Natural killer cell (primary cell): ENCODE measurements around the gene VAMP2. TPM values are rescaled to one million over a fixed set of nuclear protein-coding genes. Genes with fewer than 3 reads are reported as not detected.

Experiments used
- ATAC-seq, 3 donors: fragments of 150-1000 bp in 2 of 3; fragments of 200-7000 bp in 1 of 3; cut with Tn5 transposase; 1 replicate in 1 of 3; 2 replicates in 2 of 3; pipeline ENCODE4 v1.10.0; 2021; ENCODE audit warnings: mild to moderate bottlenecking in 2 of 3, moderate library complexity in 2 of 3
- DNase-seq, 2 donors: peaks; one replicate each; pipeline versions ENCODE4 v3.0.0 to v3.0.0-alpha.2; 2013 to 2021; ENCODE audit warnings: mixed read lengths in 1 of 2
- H3K27ac ChIP-seq: one replicate; pipeline ENCODE4 v1.5.1; 2013; ENCODE audit warnings: mild to moderate bottlenecking, low read length
- H3K27me3 ChIP-seq: one replicate; pipeline ENCODE4 v1.6.1; 2013; ENCODE audit warnings: low read length; ENCODE audit not compliant: control insufficient read depth, insufficient read depth
- H3K36me3 ChIP-seq: one replicate; pipeline ENCODE4 v1.6.1; 2013; ENCODE audit warnings: low read length; ENCODE audit not compliant: control insufficient read depth, insufficient read depth
- H3K4me1 ChIP-seq: one replicate; pipeline ENCODE4 v1.6.1; 2013; ENCODE audit warnings: low read length; ENCODE audit not compliant: control insufficient read depth, insufficient read depth
- H3K4me3 ChIP-seq: one replicate; pipeline ENCODE4 v1.5.1; 2013; ENCODE audit warnings: low read length
- H3K9me3 ChIP-seq: one replicate; pipeline ENCODE4 v1.6.1; 2013; ENCODE audit warnings: low read length; ENCODE audit not compliant: control insufficient read depth, insufficient read depth
- H3K27ac Mint-ChIP-seq, 2 donors: one replicate each; pipeline ENCODE4 v1.8.0; 2022; ENCODE audit warnings: mild to moderate bottlenecking in 2 of 2, mixed read lengths in 2 of 2, moderate library complexity in 1 of 2
- H3K27me3 Mint-ChIP-seq, 2 donors: one replicate each; pipeline ENCODE4 v1.8.0; 2022; ENCODE audit warnings: low read depth in 2 of 2, mixed read lengths in 2 of 2
- H3K36me3 Mint-ChIP-seq: one replicate; pipeline ENCODE4 v1.8.0; 2022; ENCODE audit warnings: mixed read lengths
- H3K4me1 Mint-ChIP-seq, 2 donors: one replicate each; pipeline ENCODE4 v1.8.0; 2022; ENCODE audit warnings: mixed read lengths in 2 of 2
- H3K4me3 Mint-ChIP-seq: one replicate; pipeline ENCODE4 v1.8.0; 2022; ENCODE audit warnings: mild to moderate bottlenecking, moderate library complexity, mixed read lengths
- H3K9me3 Mint-ChIP-seq, 2 donors: one replicate each; pipeline ENCODE4 v1.8.0; 2022; ENCODE audit warnings: mixed read lengths in 2 of 2
- WGBS: methylation state at CpG from one replicate; pipeline ENCODE4 v1.1.7; 2013; ENCODE audit warnings: missing lambda C conversion rate; ENCODE audit not compliant: insufficient coverage; 5-methylcytosine and 5-hydroxymethylcytosine counted together
- intact Hi-C: fragments of 100-400 bp; cut with micrococcal nuclease; formaldehyde crosslinking; loops from one replicate; pipeline ENCODE4 v1.14.2; 2022
- total RNA-seq, 4 donors: library from RNA; stranded (reverse); fragments of 120-200 nt in 1 of 4; gene quantifications; one replicate each; pipeline versions ENCODE4 v1.2.3 to v1.2.4, GENCODE V29; 2013 to 2022
- TF ChIP-seq, protein P1 (sequence below): fragments of 200-600 bp; IDR thresholded peaks from one replicate; pipeline ENCODE4 v1.8.0; 2022; ENCODE audit warnings: antibody characterized with exemption

VAMP2 gene
- total RNA-seq, 3 donors from 2014 or later (not counting 1 experiment from before 2014, with no cell fraction given), result 191 to 315 (median 234) TPM

DNA sequence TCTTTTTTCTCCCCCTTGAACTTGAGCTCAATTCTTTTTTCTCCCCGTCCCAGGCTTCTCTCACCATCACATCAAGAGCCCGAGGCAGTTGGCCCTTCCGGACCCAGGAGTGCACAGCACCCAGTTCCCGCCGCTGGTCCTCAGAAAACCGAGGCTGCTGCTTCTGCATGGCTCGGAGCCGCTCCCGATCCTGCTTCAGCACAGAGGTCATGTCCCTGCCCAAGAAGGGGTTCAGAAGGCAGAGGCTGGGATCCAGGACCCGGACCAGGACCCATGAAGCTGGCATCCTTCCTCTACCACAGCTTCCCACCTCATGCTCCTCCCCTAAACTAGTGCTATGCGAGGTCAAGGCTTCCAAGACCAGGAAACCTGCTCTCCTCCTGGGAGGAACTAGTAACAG is 21.0 kb downstream of the VAMP2 start:
- Mint-ChIP-seq H3K27ac (no peak overlapping the region), H3K27me3 (no peaks in the 10 kb centered on the region), H3K4me3 (peak overlapping the region; percentile 74), H3K4me1 (peaks cover 0 to 16% of the 10 kb centered on the region in 2 donors), H3K9me3 (no peaks in the 10 kb centered on the region), H3K36me3 (no peaks in the 10 kb centered on the region)
- Histone ChIP-seq H3K9me3 (no peaks in the 10 kb centered on the region), H3K27me3 (no peaks in the 10 kb centered on the region), H3K4me3 (no peak overlapping the region), H3K36me3 (peaks cover 48% of the 10 kb centered on the region), H3K27ac (no peak overlapping the region), H3K4me1 (peaks cover 28% of the 10 kb centered on the region)
- TF ChIP-seq, protein P1, sequence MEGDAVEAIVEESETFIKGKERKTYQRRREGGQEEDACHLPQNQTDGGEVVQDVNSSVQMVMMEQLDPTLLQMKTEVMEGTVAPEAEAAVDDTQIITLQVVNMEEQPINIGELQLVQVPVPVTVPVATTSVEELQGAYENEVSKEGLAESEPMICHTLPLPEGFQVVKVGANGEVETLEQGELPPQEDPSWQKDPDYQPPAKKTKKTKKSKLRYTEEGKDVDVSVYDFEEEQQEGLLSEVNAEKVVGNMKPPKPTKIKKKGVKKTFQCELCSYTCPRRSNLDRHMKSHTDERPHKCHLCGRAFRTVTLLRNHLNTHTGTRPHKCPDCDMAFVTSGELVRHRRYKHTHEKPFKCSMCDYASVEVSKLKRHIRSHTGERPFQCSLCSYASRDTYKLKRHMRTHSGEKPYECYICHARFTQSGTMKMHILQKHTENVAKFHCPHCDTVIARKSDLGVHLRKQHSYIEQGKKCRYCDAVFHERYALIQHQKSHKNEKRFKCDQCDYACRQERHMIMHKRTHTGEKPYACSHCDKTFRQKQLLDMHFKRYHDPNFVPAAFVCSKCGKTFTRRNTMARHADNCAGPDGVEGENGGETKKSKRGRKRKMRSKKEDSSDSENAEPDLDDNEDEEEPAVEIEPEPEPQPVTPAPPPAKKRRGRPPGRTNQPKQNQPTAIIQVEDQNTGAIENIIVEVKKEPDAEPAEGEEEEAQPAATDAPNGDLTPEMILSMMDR, result no peak
- intact Hi-C loops, result no loop called here
- peak in 1 of 2 donors; percentile 24 for DNase-seq
- WGBS, result 94% methylated on average over 11 of the region's 11 CpGs
- no peak for ATAC-seq

DNA sequence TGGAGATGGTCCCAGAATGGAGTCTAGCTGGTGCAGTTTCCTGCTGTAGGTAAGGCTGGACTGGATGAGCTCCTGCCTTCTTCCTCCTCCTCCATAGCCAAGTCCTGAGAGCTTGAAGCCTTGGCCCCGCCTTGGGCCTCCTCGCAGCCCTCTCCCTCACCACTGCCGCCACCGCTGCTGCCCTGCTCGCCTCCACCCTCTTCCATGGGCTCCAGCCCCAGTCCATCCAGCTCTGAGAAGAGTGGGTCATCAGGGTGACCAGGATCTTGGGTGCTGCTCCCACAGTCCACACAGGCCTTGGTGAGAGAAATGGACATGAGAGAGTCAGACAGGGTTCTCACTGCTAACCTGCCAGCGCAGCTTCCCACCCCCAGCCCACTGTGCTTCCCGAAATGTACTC is 21.7 kb downstream of the VAMP2 start:
- H3K4me1 Mint-ChIP-seq, result peaks cover 0 to 9% of the 10 kb centered on the region in 2 donors
- TF ChIP-seq, protein P1, result no peak
- no peaks in the 10 kb centered on the region for H3K27me3 ChIP-seq
- intact Hi-C loops, result no loop called here
- H3K27ac Mint-ChIP-seq, result no peak overlapping the region
- no peaks in the 10 kb centered on the region for H3K27me3 Mint-ChIP-seq
- no peaks in the 10 kb centered on the region for H3K9me3 Mint-ChIP-seq
- H3K4me3 ChIP-seq, result no peak overlapping the region
- no peak overlapping the region for H3K27ac ChIP-seq
- H3K36me3 ChIP-seq, result peaks cover 41% of the 10 kb centered on the region
- no peak for ATAC-seq
- WGBS, result 97% methylated on average over 7 of the region's 7 CpGs
- H3K4me3 Mint-ChIP-seq, result peak overlapping the region; percentile 74
- peaks cover 28% of the 10 kb centered on the region for H3K4me1 ChIP-seq
- no peaks in the 10 kb centered on the region for H3K9me3 ChIP-seq
- no peaks in the 10 kb centered on the region for H3K36me3 Mint-ChIP-seq
- peak; percentile 20 to 28 for DNase-seq

DNA sequence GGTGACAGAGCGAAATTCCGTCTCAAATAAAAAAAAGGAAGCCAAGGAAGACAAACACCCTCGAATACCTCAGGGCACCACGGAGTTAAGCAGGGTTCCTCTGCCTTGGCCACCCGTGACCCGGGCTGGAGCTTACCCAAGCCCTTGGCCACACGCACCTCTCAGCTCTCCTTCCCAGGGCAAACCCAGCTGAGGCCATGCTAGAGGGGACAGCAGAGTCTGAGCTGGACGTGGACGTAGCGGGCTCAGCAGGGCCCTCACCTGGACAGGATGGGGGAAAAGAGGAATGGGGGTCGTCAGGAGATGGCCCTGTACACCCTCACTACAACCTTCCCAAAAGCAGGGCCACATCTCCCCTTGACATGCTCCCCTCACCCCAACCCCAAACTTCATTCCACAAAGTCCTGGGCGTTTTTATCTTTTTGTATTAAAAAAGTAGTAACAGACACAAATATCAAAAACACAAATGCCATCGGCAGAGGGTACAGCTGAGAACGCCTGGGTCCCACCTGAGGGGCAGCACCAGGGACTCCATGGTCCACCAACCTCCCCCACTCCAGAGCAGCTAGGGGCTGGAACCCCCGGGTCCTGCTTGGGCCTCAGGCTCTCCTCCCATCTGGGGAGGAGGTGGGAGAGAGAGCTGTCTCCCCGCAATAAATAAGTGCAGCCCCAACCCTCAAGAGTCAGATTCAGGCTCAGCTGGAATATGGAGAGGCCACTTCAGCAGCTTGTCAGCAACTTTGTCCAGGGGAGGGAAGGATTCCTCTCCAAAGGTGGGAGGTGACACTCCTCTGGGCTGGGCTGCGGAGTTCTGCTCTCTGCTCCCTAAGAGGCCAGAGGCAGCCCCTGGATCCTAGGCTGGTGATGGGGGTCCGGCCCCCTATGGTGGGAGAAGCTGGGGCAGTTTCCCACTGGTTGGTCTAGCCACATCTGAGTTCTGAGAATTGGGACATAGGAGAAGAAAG is 22.4 kb downstream of the VAMP2 start:
- H3K4me1 ChIP-seq, result peaks cover 28% of the 10 kb centered on the region
- H3K36me3 Mint-ChIP-seq, result no peaks in the 10 kb centered on the region
- H3K27me3 ChIP-seq, result no peaks in the 10 kb centered on the region
- 96% methylated on average over 15 of the region's 18 CpGs for WGBS
- intact Hi-C loops, result no loop called here
- no peak overlapping the region for H3K27ac ChIP-seq
- peak overlapping the region; percentile 74 for H3K4me3 Mint-ChIP-seq
- no peak overlapping the region for H3K27ac Mint-ChIP-seq
- H3K9me3 ChIP-seq, result no peaks in the 10 kb centered on the region
- H3K4me1 Mint-ChIP-seq, result peaks cover 0 to 7% of the 10 kb centered on the region in 2 donors
- H3K4me3 ChIP-seq, result no peak overlapping the region
- TF ChIP-seq, protein P1, result no peak
- H3K36me3 ChIP-seq, result peaks cover 34% of the 10 kb centered on the region
- ATAC-seq, result no peak
- H3K27me3 Mint-ChIP-seq, result no peaks in the 10 kb centered on the region
- H3K9me3 Mint-ChIP-seq, result no peaks in the 10 kb centered on the region
- peak; percentile 20 to 41 for DNase-seq
